Superior temporal gyrus (tissue), 1 donor: Measurements from ENCODE around the gene ZNF428.
"Not testable (repeated sequence)": the region's sequence is repeated elsewhere in the genome, so short reads cannot be mapped to it uniquely, and the experiment has no call there.

Experiments used
- DNase-seq: peaks from one replicate; pipeline ENCODE4 v3.0.0-alpha.2; 2016; ENCODE audit errors: extremely low spot score

ZNF428 gene

GRCh38 chr19:43619262-43620060 is at the start of gene ZNF428:
ZNF428 (minus strand) TSS chr19:43619629; CDS start chr19:43614304, 5,325 bp downstream.
- peak; percentile 95 for DNase-seq

GRCh38 chr19:43668406-43669109 is 49.1 kb upstream of the ZNF428 start:
- peak; percentile 99 for DNase-seq

- no peak for DNase-seq
Observed at GRCh38 chr19:43667876-43668405, 48.5 kb upstream of the ZNF428 start.

- DNase-seq: no peak
Observed at GRCh38 chr19:43667126-43667875, 47.9 kb upstream of the ZNF428 start.

- no peak for DNase-seq
Observed at GRCh38 chr19:43664018-43664417, 44.6 kb upstream of the ZNF428 start.

- DNase-seq: no peak
Observed at GRCh38 chr19:43662487-43662886, 43.1 kb upstream of the ZNF428 start.

- DNase-seq: no peak
Observed at GRCh38 chr19:43660971-43661360, 41.5 kb upstream of the ZNF428 start.

GRCh38 chr19:43660301-43660970 is 41.0 kb upstream of the ZNF428 start:
- no peak for DNase-seq

GRCh38 chr19:43658494-43658893 is 39.1 kb upstream of the ZNF428 start:
- DNase-seq: no peak

- no peak for DNase-seq
Observed at GRCh38 chr19:43658001-43658400, 38.6 kb upstream of the ZNF428 start.

GRCh38 chr19:43656436-43656835 is 37.0 kb upstream of the ZNF428 start:
- no peak for DNase-seq

- DNase-seq: no peak
Observed at GRCh38 chr19:43652546-43652874, 33.1 kb upstream of the ZNF428 start.

- DNase-seq: peak; percentile 90
Observed at GRCh38 chr19:43651758-43652545, 32.5 kb upstream of the ZNF428 start.

GRCh38 chr19:43650276-43650675 is 30.8 kb upstream of the ZNF428 start:
- not testable (repeated sequence) for DNase-seq

GRCh38 chr19:43649514-43649913 is 30.1 kb upstream of the ZNF428 start:
- DNase-seq: no peak

GRCh38 chr19:43648633-43649032 is 29.2 kb upstream of the ZNF428 start:
- no peak for DNase-seq

GRCh38 chr19:43644181-43644580 is 24.8 kb upstream of the ZNF428 start:
- DNase-seq: no peak

- no peak for DNase-seq
Observed at GRCh38 chr19:43643326-43643725, 23.9 kb upstream of the ZNF428 start.

GRCh38 chr19:43642531-43642930 is 23.1 kb upstream of the ZNF428 start:
- DNase-seq: no peak

GRCh38 chr19:43641333-43641732 is 21.9 kb upstream of the ZNF428 start:
- no peak for DNase-seq

- DNase-seq: no peak
Observed at GRCh38 chr19:43640424-43640757, 21.0 kb upstream of the ZNF428 start.
